Measurements from ENCODE around the gene HSPB6. TPM values are rescaled to one million over a fixed set of nuclear protein-coding genes. Genes with fewer than 3 reads are reported as not detected.

HSPB6 gene
- total RNA-seq, 1 experiment from 2014 or later: 0.87 TPM

DNA sequence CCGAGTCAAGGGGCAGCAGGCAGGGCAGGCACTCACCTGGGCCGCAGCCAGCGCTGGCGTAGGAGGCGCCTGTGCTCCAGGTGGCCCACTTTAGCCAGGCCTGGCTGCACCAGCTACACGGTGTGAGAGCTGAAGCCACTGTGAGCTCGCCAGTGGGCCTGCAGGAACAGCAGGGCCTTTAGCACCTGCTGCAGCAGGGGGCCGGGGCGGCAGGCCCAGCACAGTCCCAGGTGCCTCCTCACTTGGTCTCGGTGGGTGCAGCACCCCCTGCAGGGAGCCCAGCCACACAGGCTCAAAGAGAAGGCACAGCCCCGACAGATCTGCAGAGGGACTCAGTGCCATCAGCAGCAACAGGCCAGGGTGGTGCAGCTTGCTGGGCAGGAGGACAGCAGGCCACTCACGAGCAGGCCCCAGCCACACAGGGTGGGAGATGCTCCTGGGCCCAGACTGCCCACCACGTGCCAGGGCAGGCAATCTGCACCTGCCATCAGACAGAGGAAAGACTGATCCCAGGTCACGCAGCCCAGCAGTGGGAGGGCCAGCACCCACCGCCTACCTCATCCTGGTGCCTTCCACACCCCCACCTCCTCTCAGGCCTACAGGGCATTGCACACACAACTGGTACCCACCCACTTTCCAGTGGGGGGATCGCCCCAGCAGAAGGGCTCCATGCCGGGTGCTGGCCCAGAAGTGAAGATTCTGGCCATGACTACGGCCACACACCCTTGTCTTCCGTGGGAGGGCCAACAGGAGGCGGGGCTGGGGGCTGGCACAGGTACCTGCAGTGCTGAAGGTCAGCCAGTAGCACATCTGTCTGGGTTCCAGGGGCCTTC is 34.4 kb upstream of the HSPB6 start:
- no peak for DNase-seq (ENCODE audit: low read depth, low spot score)
- TF ChIP-seq POLR2AphosphoS5 (IDR thresholded peaks at IDR 0.05; ENCODE audit: low read depth, low read length) (no peak), TCF7L2 (IDR thresholded peaks at IDR 0.05; ENCODE audit: low read depth, low read length) (no peak), SIN3A (IDR thresholded peaks at IDR 0.05; ENCODE audit: borderline replicate concordance, insufficient read depth, low read depth, low read length) (no peak)
- TF ChIP-seq, protein P1, sequence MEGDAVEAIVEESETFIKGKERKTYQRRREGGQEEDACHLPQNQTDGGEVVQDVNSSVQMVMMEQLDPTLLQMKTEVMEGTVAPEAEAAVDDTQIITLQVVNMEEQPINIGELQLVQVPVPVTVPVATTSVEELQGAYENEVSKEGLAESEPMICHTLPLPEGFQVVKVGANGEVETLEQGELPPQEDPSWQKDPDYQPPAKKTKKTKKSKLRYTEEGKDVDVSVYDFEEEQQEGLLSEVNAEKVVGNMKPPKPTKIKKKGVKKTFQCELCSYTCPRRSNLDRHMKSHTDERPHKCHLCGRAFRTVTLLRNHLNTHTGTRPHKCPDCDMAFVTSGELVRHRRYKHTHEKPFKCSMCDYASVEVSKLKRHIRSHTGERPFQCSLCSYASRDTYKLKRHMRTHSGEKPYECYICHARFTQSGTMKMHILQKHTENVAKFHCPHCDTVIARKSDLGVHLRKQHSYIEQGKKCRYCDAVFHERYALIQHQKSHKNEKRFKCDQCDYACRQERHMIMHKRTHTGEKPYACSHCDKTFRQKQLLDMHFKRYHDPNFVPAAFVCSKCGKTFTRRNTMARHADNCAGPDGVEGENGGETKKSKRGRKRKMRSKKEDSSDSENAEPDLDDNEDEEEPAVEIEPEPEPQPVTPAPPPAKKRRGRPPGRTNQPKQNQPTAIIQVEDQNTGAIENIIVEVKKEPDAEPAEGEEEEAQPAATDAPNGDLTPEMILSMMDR (IDR thresholded peaks at IDR 0.05): no peak
- TF ChIP-seq, protein P2, sequence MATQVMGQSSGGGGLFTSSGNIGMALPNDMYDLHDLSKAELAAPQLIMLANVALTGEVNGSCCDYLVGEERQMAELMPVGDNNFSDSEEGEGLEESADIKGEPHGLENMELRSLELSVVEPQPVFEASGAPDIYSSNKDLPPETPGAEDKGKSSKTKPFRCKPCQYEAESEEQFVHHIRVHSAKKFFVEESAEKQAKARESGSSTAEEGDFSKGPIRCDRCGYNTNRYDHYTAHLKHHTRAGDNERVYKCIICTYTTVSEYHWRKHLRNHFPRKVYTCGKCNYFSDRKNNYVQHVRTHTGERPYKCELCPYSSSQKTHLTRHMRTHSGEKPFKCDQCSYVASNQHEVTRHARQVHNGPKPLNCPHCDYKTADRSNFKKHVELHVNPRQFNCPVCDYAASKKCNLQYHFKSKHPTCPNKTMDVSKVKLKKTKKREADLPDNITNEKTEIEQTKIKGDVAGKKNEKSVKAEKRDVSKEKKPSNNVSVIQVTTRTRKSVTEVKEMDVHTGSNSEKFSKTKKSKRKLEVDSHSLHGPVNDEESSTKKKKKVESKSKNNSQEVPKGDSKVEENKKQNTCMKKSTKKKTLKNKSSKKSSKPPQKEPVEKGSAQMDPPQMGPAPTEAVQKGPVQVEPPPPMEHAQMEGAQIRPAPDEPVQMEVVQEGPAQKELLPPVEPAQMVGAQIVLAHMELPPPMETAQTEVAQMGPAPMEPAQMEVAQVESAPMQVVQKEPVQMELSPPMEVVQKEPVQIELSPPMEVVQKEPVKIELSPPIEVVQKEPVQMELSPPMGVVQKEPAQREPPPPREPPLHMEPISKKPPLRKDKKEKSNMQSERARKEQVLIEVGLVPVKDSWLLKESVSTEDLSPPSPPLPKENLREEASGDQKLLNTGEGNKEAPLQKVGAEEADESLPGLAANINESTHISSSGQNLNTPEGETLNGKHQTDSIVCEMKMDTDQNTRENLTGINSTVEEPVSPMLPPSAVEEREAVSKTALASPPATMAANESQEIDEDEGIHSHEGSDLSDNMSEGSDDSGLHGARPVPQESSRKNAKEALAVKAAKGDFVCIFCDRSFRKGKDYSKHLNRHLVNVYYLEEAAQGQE (IDR thresholded peaks at IDR 0.05; ENCODE audit: insufficient read depth in 1 of 2, low read depth in 2 of 2, low read length in 1 of 2): no peak

DNA sequence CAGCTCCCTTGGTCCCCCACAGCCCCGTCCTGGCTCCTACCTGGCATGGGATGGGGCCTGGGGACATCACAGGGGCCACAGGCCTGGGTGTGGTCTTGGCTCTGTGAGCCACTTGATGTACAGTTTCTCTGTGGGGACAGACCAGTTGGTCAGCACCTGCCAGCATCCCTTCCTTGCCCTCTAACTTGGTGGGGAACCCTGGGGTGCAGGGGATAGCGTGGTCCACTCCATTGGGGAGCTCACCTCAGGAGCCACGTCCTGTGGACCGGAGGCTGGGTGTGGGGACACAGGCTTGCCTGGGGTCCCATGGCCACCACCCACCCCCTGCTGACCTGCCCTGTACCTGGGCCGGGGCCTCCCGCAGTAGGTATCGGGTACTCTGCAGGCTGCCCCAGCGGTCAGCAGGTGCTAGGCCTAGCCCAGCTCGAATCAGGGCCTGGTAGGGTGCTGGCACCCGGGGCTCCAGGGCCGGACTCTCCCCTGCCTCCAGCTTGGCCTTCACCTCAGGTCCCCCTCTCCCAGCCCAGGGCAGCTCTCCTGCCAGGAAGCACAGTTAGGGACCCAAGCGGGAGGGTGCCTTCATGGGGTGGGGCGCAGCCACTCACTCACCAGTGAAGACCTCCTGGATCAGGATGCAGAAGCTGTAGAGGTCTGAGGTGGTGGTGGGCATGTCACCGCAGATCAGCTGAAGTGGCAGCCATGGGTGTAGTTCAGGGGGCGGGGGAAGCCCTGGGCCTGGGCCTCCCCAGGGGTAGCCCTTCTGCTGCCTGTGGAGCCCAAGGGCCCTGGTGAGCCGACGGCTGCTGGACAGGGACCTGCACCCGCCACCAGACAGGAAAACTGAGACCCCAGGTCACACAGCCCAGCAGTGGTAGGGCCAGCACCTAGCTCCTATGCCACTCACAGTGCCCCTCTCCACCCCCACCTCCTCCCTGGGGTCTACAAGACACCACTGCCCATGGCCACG is 33.4 kb upstream of the HSPB6 start:
- ATAC-seq (no peak), DNase-seq (ENCODE audit: low read depth, low spot score) (no peak)
- no peaks in the 10 kb centered on the region for H3K27me3 ChIP-seq (ENCODE audit: control insufficient read depth, insufficient read depth, low read length)
- BruUV-seq (replicated peaks): no TSS peak
- no peaks in the 10 kb centered on the region for H3K9me3 ChIP-seq (ENCODE audit: control insufficient read depth, insufficient read depth, low read depth, low read length)
- no peaks in the 10 kb centered on the region for H3K36me3 ChIP-seq (ENCODE audit: control insufficient read depth, insufficient read depth, low read length)
- no peak overlapping the region for H3K27ac ChIP-seq (ENCODE audit: low read length)
- in situ Hi-C loops (cut with HindIII; ENCODE audit: low pct_unique_long_range_greater_than_20kb, low sequenced_read_pairs): no loop called here
- H3K4me1 ChIP-seq (ENCODE audit: control insufficient read depth, insufficient read depth, low read length): no peaks in the 10 kb centered on the region; the same call in 1 of the 2 replicates
- H3K4me3 ChIP-seq (ENCODE audit: low read depth in 2 of 2, low read length in 2 of 2): no peak overlapping the region
- CTCF ChIA-PET: no interaction called here
- TF ChIP-seq, protein P2 (IDR thresholded peaks at IDR 0.05; ENCODE audit: insufficient read depth in 1 of 2, low read depth in 2 of 2, low read length in 1 of 2): no peak
- POLR2A ChIA-PET: no interaction called here
- intact Hi-C loops (cut with micrococcal nuclease; ENCODE audit: unreplicated experiment): no loop called here

More for the DNA sequence above, 34.4 kb upstream of the HSPB6 start:
- Histone ChIP-seq H3K27me3 (ENCODE audit: control insufficient read depth, insufficient read depth, low read length) (no peaks in the 10 kb centered on the region), H3K9me3 (ENCODE audit: control insufficient read depth, insufficient read depth, low read depth, low read length) (no peaks in the 10 kb centered on the region), H3K4me3 (ENCODE audit: low read depth in 2 of 2, low read length in 2 of 2) (no peak overlapping the region), H3K4me1 (ENCODE audit: control insufficient read depth, insufficient read depth, low read length) (no peaks in the 10 kb centered on the region; the same call in 1 of the 2 replicates), H3K27ac (ENCODE audit: low read length) (no peak overlapping the region), H3K36me3 (ENCODE audit: control insufficient read depth, insufficient read depth, low read length) (no peaks in the 10 kb centered on the region)
- CTCF ChIA-PET: no interaction called here
- ATAC-seq: peak; percentile 49
- POLR2A ChIA-PET: no interaction called here
- intact Hi-C loops (cut with micrococcal nuclease; ENCODE audit: unreplicated experiment): no loop called here
- BruUV-seq (replicated peaks): no TSS peak
- in situ Hi-C loops (cut with HindIII; ENCODE audit: low pct_unique_long_range_greater_than_20kb, low sequenced_read_pairs): no loop called here
